Epithelial cell of proximal tubule (primary cell): ENCODE results near the gene NELL2. TPM values are rescaled to one million over a fixed set of nuclear protein-coding genes. Genes with fewer than 3 reads are reported as not detected.
"Not testable (repeated sequence)": the region's sequence is repeated elsewhere in the genome, so short reads cannot be mapped to it uniquely, and the experiment has no call there.

Source experiments
- DNase-seq: peaks from one replicate; pipeline ENCODE4 v3.0.0-alpha.2; 2011; ENCODE audit warnings: low read depth
- H3K4me3 ChIP-seq: 2 replicates; pipeline ENCODE4 v1.5.1; 2011; ENCODE audit warnings: low read depth, mild to moderate bottlenecking, low read length
- CTCF ChIP-seq: conservative IDR thresholded peaks from 2 replicates; pipeline ENCODE4 v1.5.1; 2012; ENCODE audit warnings: low read depth, mild to moderate bottlenecking, low read length
- total RNA-seq: library from RNA; depleted of rRNA; stranded (reverse); fragments of >200 nt; gene quantifications from 2 replicates; pipeline ENCODE4 v1.2.3, GENCODE V29; 2015

The NELL2 gene
- total RNA-seq, 1 donor from 2014 or later: 0.46 TPM

- no peak for TF ChIP-seq CTCF
- no peak for DNase-seq
- no peak overlapping the region for H3K4me3 ChIP-seq
Observed at GRCh38 chr12:44837114-44837755, 38.9 kb downstream of the NELL2 start.

- DNase-seq: peak; percentile 6
- no peak overlapping the region for H3K4me3 ChIP-seq
- no peak for TF ChIP-seq CTCF
Observed at GRCh38 chr12:44835641-44836379, 40.3 kb downstream of the NELL2 start.

GRCh38 chr12:44834996-44835395 is 41.1 kb downstream of the NELL2 start:
- DNase-seq, H3K4me3 ChIP-seq: not testable (repeated sequence)

GRCh38 chr12:44833561-44833960 is 42.6 kb downstream of the NELL2 start:
- no peak for DNase-seq
- no peak for TF ChIP-seq CTCF
- H3K4me3 ChIP-seq: no peak overlapping the region

- no peak for TF ChIP-seq CTCF
- no peak for DNase-seq
- no peak overlapping the region for H3K4me3 ChIP-seq
Observed at GRCh38 chr12:44830566-44831055, 45.5 kb downstream of the NELL2 start.

GRCh38 chr12:44829045-44829444 is 47.1 kb downstream of the NELL2 start:
- no peak for TF ChIP-seq CTCF
- H3K4me3 ChIP-seq: no peak overlapping the region
- DNase-seq: no peak

GRCh38 chr12:44827832-44828438 is 48.2 kb downstream of the NELL2 start:
- TF ChIP-seq CTCF: no peak

GRCh38 chr12:44821702-44822101 is 54.4 kb downstream of the NELL2 start:
- not testable (repeated sequence) for H3K4me3 ChIP-seq, DNase-seq

More at GRCh38 chr12:44827832-44828438, 48.2 kb downstream of the NELL2 start:
- H3K4me3 ChIP-seq: no peak overlapping the region
- DNase-seq: no peak
